Neural progenitor cell (in vitro differentiated cells): ENCODE results near the gene MBP. TPM values are rescaled to one million over a fixed set of nuclear protein-coding genes. Genes with fewer than 3 reads are reported as not detected.

Source experiments
- DNase-seq: peaks from one replicate; pipeline ENCODE4 v3.0.0-alpha.2; 2016; ENCODE audit warnings: low spot score
- H2AFZ ChIP-seq: fragments of 200-600 bp; sonication (generic); replicated peaks from 2 replicates; pipeline ENCODE4 v1.6.1; 2016; ENCODE audit warnings: antibody characterized with exemption
- H3F3A ChIP-seq: fragments of 200-600 bp; sonication (generic); 2 replicates; pipeline ENCODE4 v1.6.1; 2016; ENCODE audit warnings: antibody characterized with exemption, low read depth
- H3K27ac ChIP-seq: fragments of 200-600 bp; sonication (generic); 2 replicates; pipeline ENCODE4 v1.5.1; 2016; ENCODE audit warnings: mild to moderate bottlenecking
- H3K27me3 ChIP-seq: fragments of 200-600 bp; sonication (generic); 2 replicates; pipeline ENCODE4 v1.6.1; 2016; ENCODE audit warnings: mild to moderate bottlenecking, moderate library complexity
- H3K36me3 ChIP-seq: fragments of 200-600 bp; sonication (generic); 2 replicates; pipeline ENCODE4 v1.5.1; 2016
- H3K4me1 ChIP-seq: fragments of 200-600 bp; sonication (generic); 2 replicates; pipeline ENCODE4 v1.6.1; 2016; ENCODE audit warnings: mixed run types
- H3K4me2 ChIP-seq: fragments of 200-600 bp; sonication (generic); 2 replicates; pipeline ENCODE4 v1.6.1; 2016
- H3K4me3 ChIP-seq: fragments of 200-600 bp; sonication (generic); 2 replicates; pipeline ENCODE4 v1.5.1; 2016
- H3K79me2 ChIP-seq: fragments of 200-600 bp; sonication (generic); 2 replicates; pipeline ENCODE4 v1.6.1; 2016; ENCODE audit warnings: low read depth
- H3K9ac ChIP-seq: fragments of 200-600 bp; sonication (generic); 2 replicates; pipeline ENCODE4 v1.6.1; 2016
- H3K9me3 ChIP-seq: fragments of 200-600 bp; sonication (generic); 2 replicates; pipeline ENCODE4 v1.5.1; 2016; ENCODE audit warnings: low read depth
- H4K20me1 ChIP-seq: fragments of 200-600 bp; sonication (generic); 2 replicates; pipeline ENCODE4 v1.6.1; 2016; ENCODE audit warnings: low read depth
- H3K27ac Mint-ChIP-seq: 3 replicates; pipeline ENCODE4 v1.8.0; 2021; ENCODE audit warnings: mixed read lengths
- H3K27me3 Mint-ChIP-seq: 2 replicates; pipeline ENCODE4 v1.8.0; 2022; ENCODE audit warnings: low read depth, mild to moderate bottlenecking, inconsistent platforms, moderate library complexity, mixed read lengths; ENCODE audit not compliant: insufficient read depth
- H3K36me3 Mint-ChIP-seq: 3 replicates; pipeline ENCODE4 v1.8.0; 2021; ENCODE audit warnings: mixed read lengths
- H3K4me1 Mint-ChIP-seq: 3 replicates; pipeline ENCODE4 v1.8.0; 2021; ENCODE audit warnings: mixed read lengths
- H3K4me3 Mint-ChIP-seq: 3 replicates; pipeline ENCODE4 v1.8.0; 2021; ENCODE audit warnings: mild to moderate bottlenecking, moderate library complexity, mixed read lengths
- H3K9me3 Mint-ChIP-seq: 3 replicates; pipeline ENCODE4 v1.8.0; 2020; ENCODE audit warnings: mixed read lengths
- EZH2 ChIP-seq: fragments of 200-600 bp; sonication (generic); IDR thresholded peaks from 2 replicates; pipeline ENCODE4 v1.6.1; 2017; ENCODE audit warnings: antibody characterized with exemption, mild to moderate bottlenecking, moderate library complexity
- EZH2phosphoT487 ChIP-seq: fragments of 200-600 bp; sonication (generic); IDR thresholded peaks from 2 replicates; pipeline ENCODE4 v1.6.1; 2017; ENCODE audit warnings: antibody characterized with exemption
- total RNA-seq: library from RNA; depleted of rRNA; stranded (reverse); fragments of >200 nt; gene quantifications from 2 replicates; pipeline ENCODE4 v1.2.3, GENCODE V29; 2015; ENCODE audit warnings: low replicate concordance
- TF ChIP-seq, protein P1 (sequence below): fragments of 200-600 bp; sonication (generic); IDR thresholded peaks from 2 replicates; pipeline ENCODE4 v1.5.1; 2017; ENCODE audit warnings: antibody characterized with exemption, mild to moderate bottlenecking

The MBP gene
- total RNA-seq, 1 donor from 2014 or later: 0.64 TPM

- H3K9me3 ChIP-seq: no peaks in the 10 kb centered on the region
- Mint-ChIP-seq H3K4me3 (no peak overlapping the region), H3K4me1 (peaks cover 9% of the 10 kb centered on the region), H3K27me3 (no peaks in the 10 kb centered on the region), H3K9me3 (no peaks in the 10 kb centered on the region), H3K36me3 (no peaks in the 10 kb centered on the region), H3K27ac (no peak overlapping the region)
- no peaks in the 10 kb centered on the region for H3K36me3 ChIP-seq
- TF ChIP-seq, protein P1, sequence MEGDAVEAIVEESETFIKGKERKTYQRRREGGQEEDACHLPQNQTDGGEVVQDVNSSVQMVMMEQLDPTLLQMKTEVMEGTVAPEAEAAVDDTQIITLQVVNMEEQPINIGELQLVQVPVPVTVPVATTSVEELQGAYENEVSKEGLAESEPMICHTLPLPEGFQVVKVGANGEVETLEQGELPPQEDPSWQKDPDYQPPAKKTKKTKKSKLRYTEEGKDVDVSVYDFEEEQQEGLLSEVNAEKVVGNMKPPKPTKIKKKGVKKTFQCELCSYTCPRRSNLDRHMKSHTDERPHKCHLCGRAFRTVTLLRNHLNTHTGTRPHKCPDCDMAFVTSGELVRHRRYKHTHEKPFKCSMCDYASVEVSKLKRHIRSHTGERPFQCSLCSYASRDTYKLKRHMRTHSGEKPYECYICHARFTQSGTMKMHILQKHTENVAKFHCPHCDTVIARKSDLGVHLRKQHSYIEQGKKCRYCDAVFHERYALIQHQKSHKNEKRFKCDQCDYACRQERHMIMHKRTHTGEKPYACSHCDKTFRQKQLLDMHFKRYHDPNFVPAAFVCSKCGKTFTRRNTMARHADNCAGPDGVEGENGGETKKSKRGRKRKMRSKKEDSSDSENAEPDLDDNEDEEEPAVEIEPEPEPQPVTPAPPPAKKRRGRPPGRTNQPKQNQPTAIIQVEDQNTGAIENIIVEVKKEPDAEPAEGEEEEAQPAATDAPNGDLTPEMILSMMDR: no peak
- TF ChIP-seq EZH2phosphoT487 (no peak), EZH2 (no peak)
- H3K27ac ChIP-seq: no peak overlapping the region
- no peak for DNase-seq
- no peak overlapping the region for H3K4me3 ChIP-seq
- no peaks in the 10 kb centered on the region for H3K27me3 ChIP-seq
- peaks cover 1% of the 10 kb centered on the region for H3K4me1 ChIP-seq
- no peak overlapping the region for H2AFZ ChIP-seq
- H3K79me2 ChIP-seq: no peaks in the 10 kb centered on the region
- peaks cover under 1% of the 10 kb centered on the region for H3F3A ChIP-seq
- no peak overlapping the region for H3K4me2 ChIP-seq
- no peaks in the 10 kb centered on the region for H4K20me1 ChIP-seq
- H3K9ac ChIP-seq: no peak overlapping the region
Observed at GRCh38 chr18:77074431-77074830, 58.2 kb downstream of the MBP start.

- H4K20me1 ChIP-seq: no peaks in the 10 kb centered on the region
- DNase-seq: no peak
- H3K79me2 ChIP-seq: no peaks in the 10 kb centered on the region
- H3K9me3 Mint-ChIP-seq: no peaks in the 10 kb centered on the region
- H3K36me3 ChIP-seq: no peaks in the 10 kb centered on the region
- H3K27me3 Mint-ChIP-seq: no peaks in the 10 kb centered on the region
- H3K9me3 ChIP-seq: no peaks in the 10 kb centered on the region
- no peak overlapping the region for H3K4me2 ChIP-seq
- no peak overlapping the region for H3K27ac Mint-ChIP-seq
- H3K4me3 ChIP-seq: no peak overlapping the region
- peaks cover 10% of the 10 kb centered on the region for H3K4me1 ChIP-seq
- H3K4me1 Mint-ChIP-seq: peaks cover 18% of the 10 kb centered on the region
- H3K27ac ChIP-seq: no peak overlapping the region
- no peaks in the 10 kb centered on the region for H3K27me3 ChIP-seq
- TF ChIP-seq EZH2phosphoT487 (no peak), EZH2 (no peak)
- TF ChIP-seq, protein P1: no peak
- no peak overlapping the region for H3K9ac ChIP-seq
- H3K4me3 Mint-ChIP-seq: no peak overlapping the region
- H2AFZ ChIP-seq: no peak overlapping the region
- H3K36me3 Mint-ChIP-seq: no peaks in the 10 kb centered on the region
- peaks cover 9% of the 10 kb centered on the region for H3F3A ChIP-seq
Observed at GRCh38 chr18:77073336-77074093, 59.1 kb downstream of the MBP start.

DNA sequence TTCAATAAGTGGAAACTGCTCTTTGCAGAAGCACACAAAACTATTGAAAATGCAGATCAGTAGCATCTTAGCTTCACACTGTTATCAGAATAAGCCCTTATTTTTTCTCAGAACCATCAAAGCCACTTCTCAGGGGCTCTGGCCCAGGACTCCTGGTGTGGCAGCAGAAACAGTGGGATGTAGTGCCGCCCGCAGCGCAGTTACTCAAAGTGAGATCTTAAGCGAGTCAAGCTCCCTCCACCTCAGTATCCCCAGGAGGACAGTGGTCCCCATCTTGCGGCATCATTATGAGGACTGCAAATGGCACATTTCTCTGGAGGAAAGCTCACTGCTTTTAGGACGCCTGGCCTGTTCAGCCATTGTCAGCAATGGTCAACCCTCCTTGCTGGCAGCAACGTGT is 60.0 kb downstream of the MBP start:
- TF ChIP-seq EZH2phosphoT487 (no peak), EZH2 (no peak)
- TF ChIP-seq, protein P1: no peak
- no peak overlapping the region for H2AFZ ChIP-seq
- no peaks in the 10 kb centered on the region for H4K20me1 ChIP-seq
- Mint-ChIP-seq H3K4me1 (peaks cover 27% of the 10 kb centered on the region), H3K27me3 (no peaks in the 10 kb centered on the region), H3K36me3 (no peaks in the 10 kb centered on the region), H3K4me3 (no peak overlapping the region), H3K9me3 (no peaks in the 10 kb centered on the region), H3K27ac (no peak overlapping the region)
- DNase-seq: no peak
- H3F3A ChIP-seq: peaks cover 13% of the 10 kb centered on the region
- H3K9ac ChIP-seq: no peak overlapping the region
- no peaks in the 10 kb centered on the region for H3K79me2 ChIP-seq
- no peak overlapping the region for H3K27ac ChIP-seq
- no peaks in the 10 kb centered on the region for H3K36me3 ChIP-seq
- no peak overlapping the region for H3K4me3 ChIP-seq
- H3K27me3 ChIP-seq: no peaks in the 10 kb centered on the region
- H3K4me1 ChIP-seq: peaks cover 16% of the 10 kb centered on the region
- no peak overlapping the region for H3K4me2 ChIP-seq
- H3K9me3 ChIP-seq: no peaks in the 10 kb centered on the region
